GM23338 (cell line): Measurements from ENCODE around the gene ZKSCAN8. TPM values are rescaled to one million over a fixed set of nuclear protein-coding genes. Genes with fewer than 3 reads are reported as not detected.

Experiments
- ATAC-seq: fragments of 200-7000 bp; cut with Tn5 transposase; 3 replicates; pipeline ENCODE4 v1.9.1; 2020
- DNase-seq: peaks from one replicate; pipeline ENCODE4 v3.0.0-alpha.2; 2015; ENCODE audit warnings: low spot score
- H2AFZ ChIP-seq: fragments of 200-600 bp; sonication (generic); 2 replicates; pipeline ENCODE4 v1.8.0; 2016; ENCODE audit warnings: antibody characterized with exemption, mild to moderate bottlenecking, moderate library complexity
- H3F3A ChIP-seq: fragments of 200-600 bp; sonication (generic); replicated peaks from 2 replicates; pipeline ENCODE4 v1.8.0; 2017; ENCODE audit warnings: antibody characterized with exemption, mixed run types, low read depth
- H3K27ac ChIP-seq: fragments of 200-600 bp; sonication (generic); 2 replicates; pipeline ENCODE4 v1.6.1; 2016; ENCODE audit warnings: low read depth
- H3K27me3 ChIP-seq: fragments of 200-600 bp; sonication (generic); 2 replicates; pipeline ENCODE4 v1.8.0; 2016; ENCODE audit warnings: mild to moderate bottlenecking, mixed run types, moderate library complexity; ENCODE audit not compliant: insufficient read depth
- H3K36me3 ChIP-seq: fragments of 200-600 bp; sonication (generic); 2 replicates; pipeline ENCODE4 v1.8.0; 2016; ENCODE audit warnings: mild to moderate bottlenecking; ENCODE audit not compliant: insufficient read depth
- H3K4me1 ChIP-seq: fragments of 200-600 bp; sonication (generic); 2 replicates; pipeline ENCODE4 v1.8.0; 2016; ENCODE audit warnings: mild to moderate bottlenecking, moderate library complexity; ENCODE audit not compliant: insufficient read depth
- H3K4me2 ChIP-seq: fragments of 200-600 bp; sonication (generic); 2 replicates; pipeline ENCODE4 v1.7.1; 2017; ENCODE audit warnings: mixed run types
- H3K4me3 ChIP-seq: fragments of 200-600 bp; sonication (generic); 2 replicates; pipeline ENCODE4 v1.6.1; 2016; ENCODE audit warnings: mixed run types
- H3K79me2 ChIP-seq: fragments of 200-600 bp; sonication (generic); replicated peaks from 2 replicates; pipeline ENCODE4 v1.8.0; 2017; ENCODE audit warnings: mild to moderate bottlenecking; ENCODE audit not compliant: insufficient read depth
- H3K9me2 ChIP-seq: fragments of 200-600 bp; sonication (generic); 2 replicates; pipeline ENCODE4 v1.8.0; 2017; ENCODE audit not compliant: insufficient read depth
- H4K20me1 ChIP-seq: fragments of 200-600 bp; sonication (generic); replicated peaks from 2 replicates; pipeline ENCODE4 v1.8.0; 2017; ENCODE audit warnings: mild to moderate bottlenecking; ENCODE audit not compliant: insufficient read depth
- H3K27ac Mint-ChIP-seq: 2 replicates; pipeline ENCODE4 v1.8.0; 2020; ENCODE audit warnings: inconsistent platforms, mild to moderate bottlenecking, moderate library complexity, mixed read lengths
- H3K27me3 Mint-ChIP-seq: 3 replicates; pipeline ENCODE4 v1.8.0; 2022; ENCODE audit warnings: low read depth, mild to moderate bottlenecking, moderate library complexity, mixed read lengths, inconsistent platforms; ENCODE audit not compliant: insufficient read depth, poor library complexity
- H3K36me3 Mint-ChIP-seq: 3 replicates; pipeline ENCODE4 v1.8.0; 2021; ENCODE audit warnings: low read depth, mild to moderate bottlenecking, inconsistent platforms, moderate library complexity, mixed read lengths
- H3K4me1 Mint-ChIP-seq: 3 replicates; pipeline ENCODE4 v1.8.0; 2020; ENCODE audit warnings: mild to moderate bottlenecking, inconsistent platforms, mixed read lengths
- H3K4me3 Mint-ChIP-seq: 3 replicates; pipeline ENCODE4 v1.8.0; 2021; ENCODE audit warnings: moderate library complexity, mild to moderate bottlenecking, inconsistent platforms, mixed read lengths
- H3K9me3 Mint-ChIP-seq: 3 replicates; pipeline ENCODE4 v1.8.0; 2020; ENCODE audit warnings: moderate library complexity, mild to moderate bottlenecking, inconsistent platforms, mixed read lengths
- CREB1 ChIP-seq: fragments of 250-450 bp; sonication (Bioruptor Pico); IDR thresholded peaks from 2 replicates; pipeline ENCODE4 v1.5.0; 2020; ENCODE audit warnings: low read depth, mild to moderate bottlenecking, moderate library complexity
- CTCF ChIP-seq, 2 experiments: fragments of 200-600 bp in 1 of 2; sonication (generic) in 1 of 2; conservative IDR thresholded peaks; 2 replicates each; pipeline versions ENCODE4 v1.5.1 to v1.6.1; 2016 to 2017; ENCODE audit warnings: antibody characterized with exemption in 2 of 2, low read depth in 2 of 2, mild to moderate bottlenecking in 2 of 2, moderate library complexity in 1 of 2
- ETS1 ChIP-seq: IDR thresholded peaks from 2 replicates; pipeline ENCODE4 v1.6.1; 2016; ENCODE audit warnings: antibody characterized with exemption
- EZH2 ChIP-seq: fragments of 200-600 bp; sonication (generic); IDR thresholded peaks from one replicate; pipeline ENCODE4 v1.8.0; 2017; ENCODE audit warnings: antibody characterized with exemption, mild to moderate bottlenecking, low read depth; ENCODE audit not compliant: unreplicated experiment
- EZH2phosphoT487 ChIP-seq: fragments of 200-600 bp; sonication (generic); IDR thresholded peaks from one replicate; pipeline ENCODE4 v1.8.1; 2018; ENCODE audit warnings: antibody characterized with exemption; ENCODE audit not compliant: unreplicated experiment
- JUNB ChIP-seq: IDR thresholded peaks from one replicate; pipeline ENCODE4 v1.6.1; 2016; ENCODE audit warnings: antibody characterized with exemption; ENCODE audit not compliant: unreplicated experiment
- NANOG ChIP-seq: IDR thresholded peaks from 2 replicates; pipeline ENCODE4 v1.6.1; 2016; ENCODE audit warnings: antibody characterized with exemption, borderline replicate concordance
- POLR2AphosphoS5 ChIP-seq: IDR thresholded peaks from 2 replicates; pipeline ENCODE4 v1.6.1; 2016; ENCODE audit warnings: antibody characterized with exemption, low read depth
- REST ChIP-seq: IDR thresholded peaks from one replicate; pipeline ENCODE4 v1.6.1; 2018; ENCODE audit warnings: antibody characterized with exemption; ENCODE audit not compliant: unreplicated experiment
- STAT1 ChIP-seq: IDR thresholded peaks from one replicate; pipeline ENCODE4 v1.6.1; 2016; ENCODE audit warnings: antibody characterized with exemption; ENCODE audit not compliant: unreplicated experiment
- ZNF114 ChIP-seq: fragments of 250-450 bp; sonication (Bioruptor Pico); IDR thresholded peaks from 2 replicates; pipeline ENCODE4 v1.5.0; 2020; ENCODE audit warnings: mild to moderate bottlenecking, moderate library complexity
- ZNF331 ChIP-seq: fragments of 250-450 bp; sonication (Bioruptor Pico); IDR thresholded peaks from 2 replicates; pipeline ENCODE4 v1.5.0; 2020; ENCODE audit warnings: low read depth, mild to moderate bottlenecking, moderate library complexity
- ZNF462 ChIP-seq: fragments of 250-450 bp; sonication (Bioruptor Pico); IDR thresholded peaks from 2 replicates; pipeline ENCODE4 v1.5.0; 2020; ENCODE audit warnings: mild to moderate bottlenecking, moderate library complexity
- polyA plus RNA-seq: library from polyadenylated mRNA; unstranded; fragments of >200 nt; fragmentation: Nextera tagmentation; extraction: Ambion mirVana; gene quantifications from 2 replicates; pipeline ENCODE4 v1.2.1, GENCODE V29; 2016
- total RNA-seq: library from RNA; depleted of rRNA; stranded (reverse); fragments of >200 nt; shearing (Covaris generic); gene quantifications from 2 replicates; pipeline ENCODE4 v1.2.3, GENCODE V29; 2014

The ZKSCAN8 gene
- total and polyA plus RNA-seq, 2 experiments from 2014 or later: 4.2 to 22.6 TPM

GRCh38 chr6:28200020-28200419 is 58.3 kb downstream of the ZKSCAN8 start:
- Mint-ChIP-seq H3K4me3 (no peak overlapping the region), H3K36me3 (no peaks in the 10 kb centered on the region; the same call in 2 of the 3 replicates), H3K27ac (no peak overlapping the region), H3K4me1 (no peaks in the 10 kb centered on the region), H3K9me3 (peaks cover 18% of the 10 kb centered on the region), H3K27me3 (peaks cover 10% of the 10 kb centered on the region)
- Histone ChIP-seq H3K4me2 (no peak overlapping the region), H3K36me3 (no peaks in the 10 kb centered on the region), H3K9me2 (0 out of 2 replicates have a peak, but pooled peaks cover 16% of the 10 kb centered on the region), H3K27me3 (peaks cover 47% of the 10 kb centered on the region), H2AFZ (no peak overlapping the region), H4K20me1 (no peaks in the 10 kb centered on the region), H3K79me2 (no peaks in the 10 kb centered on the region), H3F3A (no peaks in the 10 kb centered on the region), H3K4me1 (no peaks in the 10 kb centered on the region), H3K4me3 (no peak overlapping the region), H3K27ac (no peak overlapping the region)
- DNase-seq (no peak), ATAC-seq (no peak)
- TF ChIP-seq ETS1 (no peak), JUNB (no peak), NANOG (no peak), EZH2 (no peak), ZNF462 (CRISPR knock-in tag) (no peak), EZH2phosphoT487 (no peak), POLR2AphosphoS5 (no peak), STAT1 (no peak), ZNF331 (CRISPR knock-in tag) (no peak), CREB1 (CRISPR knock-in tag) (no peak), ZNF114 (CRISPR knock-in tag) (no peak), CTCF (conservative IDR thresholded peaks at IDR 0.05; ENCODE audit: low read depth in 2 of 2) (no peak), REST (no peak)
